ENCODE results near the gene CYBC1. TPM values are rescaled to one million over a fixed set of nuclear protein-coding genes. Genes with fewer than 3 reads are reported as not detected.

The CYBC1 gene
- total RNA-seq, 1 experiment from 2014 or later = 95.4 TPM

- Histone ChIP-seq H3K4me1 (ENCODE audit: control insufficient read depth in 1 of 2, insufficient read depth in 2 of 2, low read length in 2 of 2) (peaks cover 14 to 17% of the 10 kb centered on the region in 2 experiments), H2AFZ (ENCODE audit: low read depth, low read length, poor library complexity, severe bottlenecking) (no peak overlapping the region), H3K79me2 (ENCODE audit: insufficient read depth, low read length) (no peaks in the 10 kb centered on the region), H3K4me2 (ENCODE audit: low read length) (no peak overlapping the region), H3K27me3 (ENCODE audit: insufficient read depth, low read length) (no peaks in the 10 kb centered on the region), H3K9me3 (ENCODE audit: control insufficient read depth in 1 of 2, insufficient read depth in 1 of 2, low read depth in 1 of 2, low read length in 2 of 2) (no peaks in the 10 kb centered on the region), H3K4me3 (replicated peaks in 1 of 2; ENCODE audit: low read depth in 1 of 2, low read length in 2 of 2) (no peak overlapping the region), H3K27ac (ENCODE audit: low read depth, low read length) (no peak overlapping the region), H4K20me1 (ENCODE audit: insufficient read depth) (no peaks in the 10 kb centered on the region), H3K9me2 (ENCODE audit: insufficient read depth) (no peaks in the 10 kb centered on the region), H3K9ac (ENCODE audit: low read length) (no peak overlapping the region), H3K36me3 (ENCODE audit: control insufficient read depth in 1 of 2, insufficient read depth in 2 of 2, low read length in 2 of 2) (peaks cover 9 to 10% of the 10 kb centered on the region in 2 experiments; a peak in 2 of 4 replicates)
- intact Hi-C loops (cut with micrococcal nuclease) = no loop called here
- CTCF ChIA-PET = no interaction called here
- no peak for TF ChIP-seq ATF3 (IDR thresholded peaks at IDR 0.05)
- no peak for TF ChIP-seq POLR2A (IDR thresholded peaks at IDR 0.05; ENCODE audit: borderline replicate concordance, extremely low read depth, insufficient read depth, insufficient read length)
- TF ChIP-seq FOSL1 (IDR thresholded peaks at IDR 0.05; ENCODE audit: low read depth) = no peak
- no peak for TF ChIP-seq CEBPB (IDR thresholded peaks at IDR 0.05; ENCODE audit: low read depth)
- TF ChIP-seq ZBTB33 (IDR thresholded peaks at IDR 0.05; ENCODE audit: extremely low read depth, insufficient replicate concordance, low read length) = no peak
- no peak for TF ChIP-seq ELF1 (IDR thresholded peaks at IDR 0.05; ENCODE audit: borderline replicate concordance, low read depth)
- TF ChIP-seq EZH2 (IDR thresholded peaks at IDR 0.05) = no peak
- no peak for TF ChIP-seq SRF (IDR thresholded peaks at IDR 0.05; ENCODE audit: low read depth)
- no peak for TF ChIP-seq CTCF (IDR thresholded peaks at IDR 0.05 in 2 of 3, conservative IDR thresholded peaks at IDR 0.05 in 1 of 3; ENCODE audit: borderline replicate concordance in 1 of 3, insufficient read depth in 1 of 3, low read depth in 2 of 3, low read length in 2 of 3)
- TF ChIP-seq JUND (IDR thresholded peaks at IDR 0.05) = no peak
- TF ChIP-seq ZFX (IDR thresholded peaks at IDR 0.05) = no peak
- no peak for TF ChIP-seq SIN3A (IDR thresholded peaks at IDR 0.05; ENCODE audit: low read depth)
- POLR2A ChIA-PET = no interaction called here
- RAD21 ChIA-PET (ENCODE audit: low non-redundant PET in 1 of 2, low total read pairs in 2 of 2, uncharacterized antibody in 2 of 2, unreplicated experiment in 2 of 2) = no interaction called here
- DNase-seq (ENCODE audit: low read depth, low spot score) (no peak), ATAC-seq (no peak)
- no TSS peak for BruUV-seq (replicated peaks)
Observed at GRCh38 chr17:82406131-82406671, 44.4 kb downstream of the CYBC1 start.

All from HCT116 (cell line).